CD14-positive monocyte (primary cell): ENCODE results near the gene MINK1. TPM values are rescaled to one million over a fixed set of nuclear protein-coding genes. Genes with fewer than 3 reads are reported as not detected.
"Not testable (repeated sequence)": the region's sequence is repeated elsewhere in the genome, so short reads cannot be mapped to it uniquely, and the experiment has no call there.

Experiments used
- DNase-seq, 3 donors: peaks; one replicate each; pipeline ENCODE4 v3.0.0-alpha.2; 2011 to 2022
- H2AFZ ChIP-seq: 2 replicates; pipeline ENCODE4 v1.6.0; 2012; ENCODE audit warnings: mild to moderate bottlenecking, low read depth, low read length, inconsistent platforms; ENCODE audit not compliant: insufficient read depth, poor library complexity, severe bottlenecking
- H3K27ac ChIP-seq, 2 donors: 1 replicate in 1 of 2; 2 replicates in 1 of 2; pipeline ENCODE4 v1.5.1; 2012 to 2013; ENCODE audit warnings: low read length in 2 of 2, control low read depth in 1 of 2, inconsistent platforms in 1 of 2, low read depth in 1 of 2, mild to moderate bottlenecking in 1 of 2
- H3K27me3 ChIP-seq, 2 donors: one replicate each; pipeline versions ENCODE4 v1.6.0 to v1.6.1; 2011 to 2013; ENCODE audit warnings: low read length in 2 of 2; ENCODE audit not compliant: control insufficient read depth in 2 of 2, insufficient read depth in 2 of 2
- H3K36me3 ChIP-seq, 2 donors: replicated peaks in 1 of 2; 1 replicate in 1 of 2; 2 replicates in 1 of 2; pipeline versions ENCODE4 v1.5.1 to v1.6.1; 2012 to 2013; ENCODE audit warnings: low read length in 2 of 2, control low read depth in 1 of 2, inconsistent platforms in 1 of 2, mild to moderate bottlenecking in 1 of 2; ENCODE audit not compliant: insufficient read depth in 2 of 2, control insufficient read depth in 1 of 2
- H3K4me1 ChIP-seq, 2 donors: 1 replicate in 1 of 2; 2 replicates in 1 of 2; pipeline versions ENCODE4 v1.5.1 to v1.6.1; 2012 to 2013; ENCODE audit warnings: low read length in 2 of 2, control low read depth in 1 of 2, inconsistent platforms in 1 of 2, mild to moderate bottlenecking in 1 of 2, moderate library complexity in 1 of 2; ENCODE audit not compliant: insufficient read depth in 2 of 2, control insufficient read depth in 1 of 2
- H3K4me2 ChIP-seq: replicated peaks from 2 replicates; pipeline ENCODE3; 2012; ENCODE audit warnings: low read length, moderate library complexity, mild to moderate bottlenecking; ENCODE audit not compliant: poor library complexity, severe bottlenecking; ENCODE audit errors: extremely low read depth
- H3K4me3 ChIP-seq, 3 experiments: fragments of 200-600 bp in 1 of 3; sonication (generic) in 1 of 3; replicated peaks in 1 of 3; 1 replicate in 2 of 3; 2 replicates in 1 of 3; pipeline ENCODE4 v1.5.1; 2011 to 2013; ENCODE audit warnings: low read length in 3 of 3, mild to moderate bottlenecking in 3 of 3, control low read depth in 2 of 3, low read depth in 2 of 3, inconsistent platforms in 1 of 3, moderate library complexity in 1 of 3
- H3K79me2 ChIP-seq: 2 replicates; pipeline ENCODE4 v1.6.0; 2012; ENCODE audit warnings: mild to moderate bottlenecking, control low read depth, inconsistent platforms, low read length, moderate library complexity; ENCODE audit not compliant: insufficient read depth
- H3K9ac ChIP-seq: 2 replicates; pipeline ENCODE4 v1.6.0; 2017; ENCODE audit warnings: low read length, mild to moderate bottlenecking; ENCODE audit not compliant: insufficient read depth, poor library complexity, severe bottlenecking
- H3K9me3 ChIP-seq, 2 donors: replicated peaks in 1 of 2; 1 replicate in 1 of 2; 2 replicates in 1 of 2; pipeline versions ENCODE4 v1.5.1 to v1.6.1; 2012 to 2013; ENCODE audit warnings: low read length in 2 of 2, control low read depth in 1 of 2; ENCODE audit not compliant: control insufficient read depth in 1 of 2, insufficient read depth in 1 of 2
- H4K20me1 ChIP-seq: 2 replicates; pipeline ENCODE4 v1.6.0; 2012; ENCODE audit warnings: mild to moderate bottlenecking, low read length, control low read depth, moderate library complexity; ENCODE audit not compliant: insufficient read depth
- H3K27ac Mint-ChIP-seq, 7 donors: one replicate each; pipeline ENCODE4 v1.8.0; 2020; ENCODE audit warnings: mild to moderate bottlenecking in 7 of 7, mixed read lengths in 7 of 7, moderate library complexity in 6 of 7, inconsistent platforms in 2 of 7
- H3K27me3 Mint-ChIP-seq, 3 donors: one replicate each; pipeline ENCODE4 v1.8.0; 2021 to 2022; ENCODE audit warnings: low read depth in 3 of 3, mild to moderate bottlenecking in 3 of 3, mixed read lengths in 3 of 3, moderate library complexity in 3 of 3, inconsistent platforms in 1 of 3
- H3K36me3 Mint-ChIP-seq, 2 donors: one replicate each; pipeline ENCODE4 v1.8.0; 2020; ENCODE audit warnings: mixed read lengths in 2 of 2, inconsistent platforms in 1 of 2, mild to moderate bottlenecking in 1 of 2
- H3K4me1 Mint-ChIP-seq: one replicate; pipeline ENCODE4 v1.8.0; 2020; ENCODE audit warnings: mild to moderate bottlenecking, mixed read lengths
- H3K4me3 Mint-ChIP-seq, 2 donors: one replicate each; pipeline ENCODE4 v1.8.0; 2020; ENCODE audit warnings: mild to moderate bottlenecking in 2 of 2, mixed read lengths in 2 of 2, moderate library complexity in 1 of 2
- H3K9me3 Mint-ChIP-seq, 7 donors: one replicate each; pipeline ENCODE4 v1.8.0; 2020 to 2022; ENCODE audit warnings: mixed read lengths in 7 of 7, mild to moderate bottlenecking in 6 of 7, moderate library complexity in 6 of 7, inconsistent platforms in 2 of 7
- WGBS: methylation state at CpG from one replicate; pipeline ENCODE4 v1.1.5; 2013; ENCODE audit warnings: missing lambda C conversion rate; ENCODE audit not compliant: insufficient coverage; 5-methylcytosine and 5-hydroxymethylcytosine counted together
- intact Hi-C, 2 donors: fragments of 100-400 bp; cut with micrococcal nuclease; formaldehyde crosslinking; loops; one replicate each; pipeline versions ENCODE4 v1.15.0 to v1.15.1; 2023
- polyA plus RNA-seq, 3 donors: library from polyadenylated mRNA; depleted of rRNA in 1 of 3; unstranded in 2 of 3; stranded (reverse) in 1 of 3; fragments of 300-500 nt in 2 of 3; fragments of >200 nt in 1 of 3; fragmentation: Illumina TruSeq in 2 of 3; gene quantifications; 1 replicate in 2 of 3; 2 replicates in 1 of 3; pipeline ENCODE4 v1.2.3, GENCODE V29; 2012 to 2021
- TF ChIP-seq, protein P1 (sequence below): fragments of 200-600 bp; IDR thresholded peaks from one replicate; pipeline ENCODE4 v1.8.0; 2022; ENCODE audit warnings: antibody characterized with exemption, mild to moderate bottlenecking

MINK1 gene
- polyA plus RNA-seq, 3 donors, result 3.2 to 159 (median 7.2) TPM

DNA sequence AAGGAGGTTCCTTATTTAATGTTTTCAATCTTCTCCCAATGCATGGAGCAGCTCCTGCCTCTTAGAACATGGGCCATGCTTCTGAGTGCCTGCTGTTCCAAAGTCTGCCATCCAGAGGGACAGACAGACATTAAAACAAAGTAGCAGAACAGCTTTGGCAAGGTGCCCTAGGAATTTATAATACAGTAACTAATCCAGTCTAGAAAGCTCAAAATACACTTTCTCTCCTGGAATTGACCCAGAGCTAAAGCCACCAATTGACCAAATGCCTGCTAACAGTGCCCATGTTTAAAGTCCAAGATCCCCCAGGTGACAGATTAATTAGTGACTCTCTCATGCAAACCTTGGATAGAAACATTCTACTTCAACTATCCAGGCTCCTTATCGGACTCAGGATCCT, 80.9 kb downstream of the MINK1 start:
- peaks cover 4 to 7% of the 10 kb centered on the region in 2 donors for H3K4me1 ChIP-seq
- Mint-ChIP-seq H3K27me3 (peaks cover 0 to 8% (median 8%) of the 10 kb centered on the region in 3 donors), H3K27ac (no peak overlapping the region), H3K9me3 (no peaks in the 10 kb centered on the region), H3K4me3 (no peak overlapping the region), H3K36me3 (no peaks in the 10 kb centered on the region), H3K4me1 (no peaks in the 10 kb centered on the region)
- H3K9me3 ChIP-seq, result no peaks in the 10 kb centered on the region
- no peak overlapping the region for H3K4me2 ChIP-seq
- no peak for DNase-seq
- no peak overlapping the region for H3K4me3 ChIP-seq
- no peak overlapping the region for H2AFZ ChIP-seq
- no peaks in the 10 kb centered on the region for H3K27me3 ChIP-seq
- TF ChIP-seq, protein P1, sequence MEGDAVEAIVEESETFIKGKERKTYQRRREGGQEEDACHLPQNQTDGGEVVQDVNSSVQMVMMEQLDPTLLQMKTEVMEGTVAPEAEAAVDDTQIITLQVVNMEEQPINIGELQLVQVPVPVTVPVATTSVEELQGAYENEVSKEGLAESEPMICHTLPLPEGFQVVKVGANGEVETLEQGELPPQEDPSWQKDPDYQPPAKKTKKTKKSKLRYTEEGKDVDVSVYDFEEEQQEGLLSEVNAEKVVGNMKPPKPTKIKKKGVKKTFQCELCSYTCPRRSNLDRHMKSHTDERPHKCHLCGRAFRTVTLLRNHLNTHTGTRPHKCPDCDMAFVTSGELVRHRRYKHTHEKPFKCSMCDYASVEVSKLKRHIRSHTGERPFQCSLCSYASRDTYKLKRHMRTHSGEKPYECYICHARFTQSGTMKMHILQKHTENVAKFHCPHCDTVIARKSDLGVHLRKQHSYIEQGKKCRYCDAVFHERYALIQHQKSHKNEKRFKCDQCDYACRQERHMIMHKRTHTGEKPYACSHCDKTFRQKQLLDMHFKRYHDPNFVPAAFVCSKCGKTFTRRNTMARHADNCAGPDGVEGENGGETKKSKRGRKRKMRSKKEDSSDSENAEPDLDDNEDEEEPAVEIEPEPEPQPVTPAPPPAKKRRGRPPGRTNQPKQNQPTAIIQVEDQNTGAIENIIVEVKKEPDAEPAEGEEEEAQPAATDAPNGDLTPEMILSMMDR, result no peak
- no peaks in the 10 kb centered on the region for H3K79me2 ChIP-seq
- H3K9ac ChIP-seq, result no peak overlapping the region
- no peaks in the 10 kb centered on the region for H3K36me3 ChIP-seq
- H4K20me1 ChIP-seq, result no peaks in the 10 kb centered on the region
- intact Hi-C loops, result loop anchor here in 1 of 2 donors (5.0 kb wide), 1 partner anchor 63 kb away; no protein-coding TSS in a partner anchor
- WGBS, result no CpG with 5 or more reads among the region's 1 CpG
- no peak overlapping the region for H3K27ac ChIP-seq

DNA sequence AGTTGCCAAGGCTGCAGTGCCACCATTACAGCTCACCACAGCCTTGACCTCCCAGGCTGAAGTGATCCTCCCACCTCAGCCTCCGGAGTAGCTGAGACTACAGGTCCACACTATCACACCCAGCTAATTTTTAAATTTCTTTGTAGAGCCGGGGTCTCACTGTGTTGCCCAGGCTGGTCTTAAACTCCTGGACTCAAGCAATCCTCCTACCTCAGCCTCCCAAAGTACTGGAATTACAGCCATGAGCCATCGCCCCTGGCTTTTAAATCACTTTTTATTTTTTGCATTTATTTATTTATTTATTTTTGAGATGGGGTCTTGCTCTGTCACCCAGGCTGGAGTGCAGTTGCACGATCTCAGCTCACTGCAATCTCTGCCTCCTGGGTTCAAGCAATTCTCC, 81.4 kb downstream of the MINK1 start:
- not testable (repeated sequence) for DNase-seq, H3K4me1 ChIP-seq, H3K4me1 Mint-ChIP-seq, H3K79me2 ChIP-seq, H3K36me3 ChIP-seq, H3K27ac Mint-ChIP-seq, H3K9me3 Mint-ChIP-seq, H3K27me3 ChIP-seq, H4K20me1 ChIP-seq, H3K9me3 ChIP-seq, H3K27ac ChIP-seq, H2AFZ ChIP-seq, H3K4me3 Mint-ChIP-seq, H3K4me3 ChIP-seq, H3K27me3 Mint-ChIP-seq, H3K9ac ChIP-seq, H3K4me2 ChIP-seq, H3K36me3 Mint-ChIP-seq
- WGBS, result 95% methylated on average over 3 of the region's 4 CpGs
- intact Hi-C loops, result loop anchor here in 1 of 2 donors (5.0 kb wide), 1 partner anchor 63 kb away; no protein-coding TSS in a partner anchor
